Epithelial cell of esophagus (primary cell): ENCODE measurements around the gene TMED4.
A peak's percentile ranks its signal among the peaks of the same experiment; 100 is the strongest.

Source experiments
- DNase-seq: peaks from one replicate; pipeline ENCODE4 v3.0.0; 2010; ENCODE audit warnings: low read depth
- H3K4me3 ChIP-seq: 2 replicates; pipeline ENCODE4 v1.5.1; 2011; ENCODE audit warnings: mild to moderate bottlenecking, low read length, control low read depth
- CTCF ChIP-seq: IDR thresholded peaks from 2 replicates; pipeline ENCODE4 v1.5.1; 2011; ENCODE audit warnings: low read depth, mild to moderate bottlenecking, low read length, control low read depth, inconsistent platforms; ENCODE audit not compliant: insufficient read depth; ENCODE audit errors: missing control alignments

TMED4 gene

GRCh38 chr7:44575054-44575453 lies 7.0 kb downstream of the TMED4 start:
- H3K4me3 ChIP-seq = peak overlapping the region; percentile 68
- DNase-seq = no peak
- no peak for TF ChIP-seq CTCF

- no peak for TF ChIP-seq CTCF
Measured at GRCh38 chr7:44574287-44574872, 7.7 kb downstream of the TMED4 start.

GRCh38 chr7:44573464-44574286 lies 8.4 kb downstream of the TMED4 start, which contains the start of gene DDX56:
TSS of gene DDX56 (minus strand) at chr7:44573908. CDS start at chr7:44573895, 13 bp downstream.
- no peak for TF ChIP-seq CTCF
- DNase-seq = peak; percentile 94
- peak within 1 kb of the TSS; percentile 68 for H3K4me3 ChIP-seq

More at GRCh38 chr7:44574287-44574872, 7.7 kb downstream of the TMED4 start:
- no peak for DNase-seq
- peak overlapping the region; percentile 68 for H3K4me3 ChIP-seq

GRCh38 chr7:44572771-44573170 lies 9.3 kb downstream of the TMED4 start:
- DNase-seq = no peak
- peak overlapping the region; percentile 68 for H3K4me3 ChIP-seq
- no peak for TF ChIP-seq CTCF

GRCh38 chr7:44569959-44570358 lies 12.1 kb downstream of the TMED4 start:
- no peak for DNase-seq
- TF ChIP-seq CTCF = no peak

GRCh38 chr7:44568771-44569560 lies 13.1 kb downstream of the TMED4 start:
- no peak overlapping the region for H3K4me3 ChIP-seq
- DNase-seq = no peak
- TF ChIP-seq CTCF = no peak

More at GRCh38 chr7:44569959-44570358, 12.1 kb downstream of the TMED4 start:
- no peak overlapping the region for H3K4me3 ChIP-seq
